WI38 (cell line): ENCODE results near the gene AOC2.

ENCODE experiments used
- H3K4me3 ChIP-seq: 2 replicates; pipeline ENCODE4 v1.5.1; 2011; ENCODE audit warnings: low read depth, mild to moderate bottlenecking, control low read depth, low read length
- TF ChIP-seq, protein P1 (sequence below): IDR thresholded peaks from 2 replicates; pipeline ENCODE4 v1.5.1; 2012; ENCODE audit warnings: low read depth, mild to moderate bottlenecking, control low read depth, low read length

Gene AOC2

GRCh38 chr17:42832934-42833766, 11.2 kb upstream of the AOC2 start, which contains the start of gene PSME3:
Gene PSME3 (plus strand): TSS chr17:42833397. CDS start chr17:42833632, 235 bp downstream.
- TF ChIP-seq, protein P1, sequence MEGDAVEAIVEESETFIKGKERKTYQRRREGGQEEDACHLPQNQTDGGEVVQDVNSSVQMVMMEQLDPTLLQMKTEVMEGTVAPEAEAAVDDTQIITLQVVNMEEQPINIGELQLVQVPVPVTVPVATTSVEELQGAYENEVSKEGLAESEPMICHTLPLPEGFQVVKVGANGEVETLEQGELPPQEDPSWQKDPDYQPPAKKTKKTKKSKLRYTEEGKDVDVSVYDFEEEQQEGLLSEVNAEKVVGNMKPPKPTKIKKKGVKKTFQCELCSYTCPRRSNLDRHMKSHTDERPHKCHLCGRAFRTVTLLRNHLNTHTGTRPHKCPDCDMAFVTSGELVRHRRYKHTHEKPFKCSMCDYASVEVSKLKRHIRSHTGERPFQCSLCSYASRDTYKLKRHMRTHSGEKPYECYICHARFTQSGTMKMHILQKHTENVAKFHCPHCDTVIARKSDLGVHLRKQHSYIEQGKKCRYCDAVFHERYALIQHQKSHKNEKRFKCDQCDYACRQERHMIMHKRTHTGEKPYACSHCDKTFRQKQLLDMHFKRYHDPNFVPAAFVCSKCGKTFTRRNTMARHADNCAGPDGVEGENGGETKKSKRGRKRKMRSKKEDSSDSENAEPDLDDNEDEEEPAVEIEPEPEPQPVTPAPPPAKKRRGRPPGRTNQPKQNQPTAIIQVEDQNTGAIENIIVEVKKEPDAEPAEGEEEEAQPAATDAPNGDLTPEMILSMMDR: no peak
- H3K4me3 ChIP-seq: peak within 1 kb of the TSS; percentile 99

DNA sequence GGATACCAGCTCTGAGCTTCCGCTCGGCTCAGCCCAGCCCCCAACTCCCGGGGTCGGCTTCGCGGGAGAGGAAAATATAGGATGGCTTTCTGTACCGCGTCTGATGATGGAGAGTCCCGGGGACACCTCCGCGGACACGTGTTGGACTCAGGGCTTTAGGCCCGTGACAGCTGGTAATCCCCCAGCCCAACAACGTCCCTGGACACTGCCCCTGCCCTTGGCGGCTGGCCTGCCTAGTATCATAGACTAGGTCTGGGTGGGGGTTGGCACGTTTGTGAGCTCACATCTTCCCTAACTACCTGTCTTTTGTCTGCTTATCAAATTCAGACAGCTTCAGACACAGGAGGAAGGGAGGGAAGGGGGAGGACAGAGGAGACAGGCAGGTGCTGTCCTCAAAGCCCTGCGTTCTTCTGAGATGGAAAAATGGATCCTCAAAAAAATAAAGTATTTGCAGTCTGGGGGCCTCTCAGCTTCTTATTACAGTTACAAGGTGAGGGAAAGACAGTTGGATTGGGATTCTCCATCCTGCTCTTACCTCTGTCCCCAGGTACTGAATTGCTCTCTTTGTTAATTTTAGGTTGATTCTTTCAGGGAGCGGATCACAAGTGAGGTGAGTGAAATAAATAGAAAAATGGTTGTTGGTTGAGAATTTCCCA, 10.5 kb upstream of the AOC2 start:
- TF ChIP-seq, protein P1: no peak
- H3K4me3 ChIP-seq: peak overlapping the region; percentile 99

GRCh38 chr17:42835732-42836131, 8.6 kb upstream of the AOC2 start:
- TF ChIP-seq, protein P1: no peak

GRCh38 chr17:42841975-42842685, 2.2 kb upstream of the AOC2 start:
- H3K4me3 ChIP-seq: no peak overlapping the region
- TF ChIP-seq, protein P1: no peak

More at GRCh38 chr17:42835732-42836131, 8.6 kb upstream of the AOC2 start:
- no peak overlapping the region for H3K4me3 ChIP-seq

DNA sequence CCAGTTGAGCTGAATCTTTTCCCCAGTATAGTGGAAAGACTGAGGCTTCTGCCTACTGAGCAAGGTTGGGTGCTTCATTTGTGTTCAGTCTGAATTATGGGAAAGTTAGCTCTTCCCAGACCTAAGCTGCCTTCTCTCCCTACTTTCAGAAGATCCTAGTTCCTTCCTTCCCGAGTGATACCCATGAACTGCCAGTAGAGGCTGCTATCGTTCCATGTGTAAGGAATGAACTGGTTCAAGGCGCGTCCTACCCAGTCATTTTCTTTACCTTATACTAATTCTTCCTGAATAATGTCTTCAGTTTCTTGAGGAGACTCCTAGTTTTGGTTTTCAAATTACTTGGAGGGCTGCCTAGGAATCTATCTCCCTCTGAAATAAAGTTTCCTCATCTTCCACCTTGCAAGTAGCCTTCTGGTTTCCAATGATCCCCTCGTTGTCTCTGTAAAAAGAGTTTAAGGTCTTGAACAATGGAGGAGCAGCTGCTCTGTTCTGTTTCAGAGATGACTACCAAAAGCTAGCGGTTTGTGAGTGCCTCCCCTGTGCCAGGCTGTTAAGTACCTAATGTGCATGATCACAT, 934 bp upstream of the AOC2 start:
- no peak overlapping the region for H3K4me3 ChIP-seq
- TF ChIP-seq, protein P1: peak; percentile 100

- TF ChIP-seq, protein P1: no peak
- H3K4me3 ChIP-seq: no peak overlapping the region
Measured at GRCh38 chr17:42844761-42845555, 578 bp downstream of the AOC2 start.
